Stimulated activated CD4-positive, alpha-beta T cell treated with anti-CD3 and anti-CD28 coated beads, Interleukin-15, amount 100 ng/mL, for 24 hours (primary cell): Measurements from ENCODE around the gene PDCD2L.

Source experiments
- DNase-seq: peaks from one replicate; pipeline ENCODE4 v3.0.0-alpha.2; 2020

The PDCD2L gene

GRCh38 chr19:34474233-34474989, 70.2 kb downstream of the PDCD2L start:
- DNase-seq = no peak

DNA sequence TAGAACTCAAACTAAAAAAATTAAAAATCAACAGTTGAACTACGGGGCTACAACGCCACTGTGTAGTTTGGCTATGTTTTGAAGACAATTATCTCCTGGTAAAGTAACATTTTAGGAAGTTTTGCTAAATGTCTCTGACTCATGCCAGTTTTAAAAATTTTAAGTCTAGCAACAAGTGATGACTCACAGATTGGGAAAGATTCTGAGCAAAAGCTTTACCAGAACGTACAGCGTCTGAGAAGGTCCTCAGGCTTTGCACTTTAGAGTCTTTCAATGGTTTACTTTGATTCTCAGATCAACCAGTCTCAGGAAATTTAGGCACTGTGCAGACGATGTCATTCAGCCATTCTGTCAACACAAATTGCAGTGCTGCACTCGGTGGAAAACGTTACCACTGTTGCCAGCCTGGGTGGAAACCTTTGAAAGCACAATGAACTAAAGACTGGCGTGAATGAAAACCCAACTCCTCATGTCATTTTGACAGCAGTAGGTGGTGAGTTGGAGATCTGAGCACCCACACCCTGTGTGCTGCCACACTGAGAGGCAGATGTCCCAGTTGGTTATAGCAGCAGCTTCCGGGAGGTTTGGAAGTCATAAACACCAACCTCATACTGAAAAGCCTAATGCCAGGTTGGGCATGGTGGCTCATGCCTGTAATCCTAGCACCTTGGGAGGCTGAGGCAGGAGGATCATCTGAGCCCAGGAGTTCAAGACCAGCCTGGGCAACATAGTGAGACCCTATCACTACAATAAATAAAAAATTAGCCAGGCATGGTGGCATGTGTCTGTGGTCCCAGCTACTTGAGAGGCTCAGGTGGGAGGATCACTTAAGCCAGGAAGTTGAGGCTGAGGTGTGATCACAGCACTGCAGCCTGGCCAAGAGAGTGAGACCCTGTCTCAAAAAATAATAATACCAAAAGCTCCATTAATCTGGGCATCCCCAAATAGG, 71.1 kb downstream of the PDCD2L start:
- DNase-seq = peak; percentile 40
